DMS153 treated with DMSO at 0.1 percent for 48 hours (cell line): Measurements from ENCODE around the gene SPOCK3.
"Not testable (repeated sequence)": the region's sequence is repeated elsewhere in the genome, so short reads cannot be mapped to it uniquely, and the experiment has no call there.

Source experiments
- DNase-seq: peaks from one replicate; lab custom pipeline; 2025; ENCODE audit not compliant: unreplicated experiment; lab: John Stamatoyannopoulos, UW

Gene SPOCK3

DNA sequence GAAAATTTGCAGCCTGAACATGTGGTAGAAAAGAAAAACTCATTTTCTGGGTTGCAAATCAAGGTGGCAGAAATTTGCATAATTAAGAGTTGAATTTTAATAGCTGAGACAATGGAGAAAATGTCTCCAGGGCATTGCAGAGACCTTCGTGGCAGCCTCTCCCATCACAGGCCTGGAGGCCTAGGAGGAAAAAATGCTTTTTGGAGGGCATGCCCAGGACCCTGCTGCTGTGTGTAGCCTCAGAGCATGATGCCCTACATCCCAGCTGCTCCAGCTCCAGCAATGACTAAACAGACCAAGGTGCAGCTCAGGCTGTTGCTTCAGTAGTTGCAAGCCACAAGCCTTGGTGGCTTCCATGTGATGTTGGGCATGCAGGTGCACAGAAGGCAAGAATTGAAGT is 266.1 kb downstream of the SPOCK3 start:
- DNase-seq, result not testable (repeated sequence)

- no peak for DNase-seq
Observed at GRCh38 chr4:166965562-166965961, 268.7 kb downstream of the SPOCK3 start.

DNA sequence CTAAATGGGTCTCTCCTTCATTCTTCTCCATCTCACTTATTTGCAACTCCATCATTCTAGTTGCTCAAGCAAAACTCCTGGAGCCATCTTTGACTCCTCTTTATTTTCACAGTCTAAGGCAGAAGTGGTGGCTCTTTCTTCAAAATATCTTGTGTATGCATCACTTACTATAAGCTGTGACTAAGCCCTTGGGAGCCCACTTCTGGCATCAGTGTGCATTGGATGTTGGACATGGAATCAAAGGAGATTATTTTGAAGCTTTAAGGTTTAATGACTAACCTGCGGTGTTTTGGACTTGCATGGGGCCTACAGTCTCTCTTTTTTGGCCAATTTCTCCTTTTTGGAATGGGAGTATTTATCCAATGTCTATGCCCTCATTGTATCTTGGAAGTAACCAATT is 276.8 kb downstream of the SPOCK3 start:
- no peak for DNase-seq

DNA sequence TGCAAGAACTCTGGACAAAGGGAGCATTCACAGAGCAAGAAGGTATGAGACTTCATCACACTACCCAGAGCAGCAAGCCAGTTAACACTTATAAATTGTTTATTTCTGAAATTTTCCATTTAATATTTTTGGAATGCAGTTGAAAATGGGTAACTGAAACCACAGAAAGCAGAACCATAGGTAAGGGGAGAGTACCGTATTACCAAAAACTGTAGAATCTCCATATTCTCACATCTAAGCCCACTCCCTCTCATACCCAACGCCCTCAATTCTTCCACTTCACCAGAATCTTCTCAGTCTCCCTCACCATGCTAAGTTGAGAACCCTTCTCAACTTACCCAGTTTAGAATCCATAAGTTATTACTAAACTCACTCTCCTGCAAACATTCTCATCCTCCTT is 277.8 kb downstream of the SPOCK3 start:
- DNase-seq, result no peak

DNA sequence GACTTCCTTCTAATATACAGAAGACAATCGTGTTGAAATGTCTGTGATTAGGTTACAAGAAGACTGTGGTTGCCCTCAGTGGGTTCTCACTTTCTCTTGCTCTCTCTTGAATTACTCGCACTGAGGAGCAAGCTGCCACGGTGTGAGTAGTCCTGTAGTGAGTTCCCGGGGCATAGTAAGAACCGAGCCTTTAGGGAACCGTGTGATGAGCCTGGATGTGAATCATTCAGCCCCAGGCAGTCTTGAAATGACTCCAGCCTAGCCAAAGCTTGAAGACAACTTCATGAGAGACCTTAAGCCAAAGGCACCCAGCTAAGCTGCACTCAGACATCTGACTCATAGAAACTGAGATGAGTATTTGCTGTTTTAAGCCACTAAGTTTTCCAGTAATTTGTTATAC is 292.7 kb downstream of the SPOCK3 start:
- DNase-seq, result no peak

- DNase-seq, result no peak
Observed at GRCh38 chr4:166930464-166930863, 303.8 kb downstream of the SPOCK3 start.

GRCh38 chr4:166924424-166924823 is 309.9 kb downstream of the SPOCK3 start:
- DNase-seq, result no peak

- DNase-seq, result no peak
Observed at GRCh38 chr4:166913926-166914325, 320.4 kb downstream of the SPOCK3 start.

GRCh38 chr4:166903408-166903807 is 330.9 kb downstream of the SPOCK3 start:
- DNase-seq, result no peak

DNA sequence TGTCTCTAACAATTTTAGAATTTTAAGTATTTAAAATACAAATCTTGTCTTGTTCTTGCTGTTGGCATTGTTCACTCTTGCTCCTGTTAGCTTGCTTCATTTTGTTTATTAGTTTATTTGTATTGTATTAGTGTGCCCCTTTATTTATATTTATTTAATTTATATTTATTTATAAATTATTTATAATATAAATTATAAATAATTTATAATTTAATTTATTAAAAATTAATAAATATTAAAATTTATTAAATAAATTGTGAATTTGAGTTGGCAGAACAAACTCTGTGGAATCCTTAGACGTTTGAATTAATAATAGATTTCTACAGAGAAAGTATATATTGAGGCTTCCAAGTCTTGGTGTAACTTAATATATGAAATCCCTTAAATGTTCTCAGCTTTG is 331.4 kb downstream of the SPOCK3 start:
- DNase-seq, result no peak

- no peak for DNase-seq
Observed at GRCh38 chr4:166896254-166896653, 338.0 kb downstream of the SPOCK3 start.

- DNase-seq, result no peak
Observed at GRCh38 chr4:166895771-166896170, 338.5 kb downstream of the SPOCK3 start.

GRCh38 chr4:166887457-166887856 is 346.8 kb downstream of the SPOCK3 start:
- DNase-seq, result no peak

GRCh38 chr4:166886718-166887117 is 347.6 kb downstream of the SPOCK3 start:
- DNase-seq, result no peak

DNA sequence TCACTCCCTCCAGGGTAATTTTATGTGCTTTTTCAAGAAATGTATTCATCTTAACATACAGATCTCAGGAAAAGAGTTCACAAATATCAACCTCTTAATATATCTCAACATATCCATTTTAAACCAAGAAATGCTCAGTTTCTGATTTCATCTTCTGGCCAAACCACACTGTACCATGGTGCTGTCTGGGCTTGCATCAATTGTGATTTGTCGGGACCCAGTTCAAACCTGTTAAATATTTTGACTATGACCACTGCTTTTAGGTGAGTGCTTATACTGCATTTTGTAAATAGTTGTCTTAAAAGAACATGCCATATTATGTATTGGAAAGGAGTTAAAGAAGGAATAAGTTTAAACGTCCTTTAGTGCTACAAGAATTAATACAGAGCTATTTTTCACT is 352.1 kb downstream of the SPOCK3 start:
- no peak for DNase-seq

GRCh38 chr4:166875821-166876220 is 358.5 kb downstream of the SPOCK3 start:
- DNase-seq, result no peak

DNA sequence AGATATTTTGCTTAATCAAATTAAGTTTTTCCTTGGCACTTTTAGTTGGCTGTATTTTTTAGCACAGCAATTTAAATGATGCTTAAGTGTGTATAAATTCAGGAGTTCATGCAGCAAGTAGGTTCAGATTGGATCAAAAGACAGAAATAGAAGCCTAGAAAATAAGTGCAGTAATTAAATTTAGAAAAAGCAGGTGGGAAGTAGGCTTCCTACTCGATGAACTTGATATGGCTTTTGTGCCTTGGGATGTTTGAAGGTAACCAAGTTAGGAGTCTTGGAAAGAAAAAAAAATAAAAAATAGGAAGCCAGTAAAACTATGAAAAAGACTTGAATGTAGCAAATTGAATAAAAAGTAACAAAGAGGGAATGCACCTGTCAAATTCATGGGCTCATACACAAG is 372.3 kb downstream of the SPOCK3 start:
- no peak for DNase-seq

DNA sequence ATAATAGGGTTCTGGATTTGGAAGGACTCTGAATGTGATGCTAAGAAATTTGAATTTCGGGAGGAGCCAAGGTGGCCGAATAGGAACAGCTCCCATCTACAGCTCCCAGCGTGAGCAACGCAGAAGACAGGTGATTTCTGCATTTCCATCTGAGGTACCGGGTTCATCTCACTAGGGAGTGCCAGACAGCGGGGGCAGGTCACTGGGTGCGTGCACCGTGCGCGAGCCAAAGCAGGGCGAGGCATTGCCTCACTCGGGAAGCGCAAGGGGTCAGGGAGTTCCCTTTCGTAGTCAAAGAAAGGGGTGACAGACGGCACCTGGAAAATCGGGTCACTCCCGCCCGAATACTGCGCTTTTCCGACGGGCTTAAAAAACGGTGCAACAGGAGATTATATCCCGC is 383.9 kb downstream of the SPOCK3 start:
- DNase-seq, result not testable (repeated sequence)

DNA sequence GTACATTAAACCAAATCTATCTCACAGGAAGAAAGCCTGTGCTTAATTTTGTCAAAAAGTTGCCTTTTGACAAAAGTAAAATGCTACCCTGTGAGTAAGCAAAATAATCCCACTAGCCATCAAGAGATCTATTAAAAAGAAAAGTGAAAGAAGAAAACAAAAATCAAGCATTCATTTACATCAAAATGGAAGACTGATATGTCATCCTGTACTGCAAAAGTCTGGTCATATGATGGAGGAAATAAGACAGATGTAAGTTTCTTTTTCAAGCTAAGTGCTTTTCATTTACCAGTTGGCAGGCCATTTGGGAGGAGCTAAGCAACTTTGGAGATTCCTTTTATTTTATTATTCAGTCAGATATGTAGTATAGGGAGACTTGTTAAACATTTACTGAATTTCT is 387.4 kb downstream of the SPOCK3 start:
- DNase-seq, result no peak

DNA sequence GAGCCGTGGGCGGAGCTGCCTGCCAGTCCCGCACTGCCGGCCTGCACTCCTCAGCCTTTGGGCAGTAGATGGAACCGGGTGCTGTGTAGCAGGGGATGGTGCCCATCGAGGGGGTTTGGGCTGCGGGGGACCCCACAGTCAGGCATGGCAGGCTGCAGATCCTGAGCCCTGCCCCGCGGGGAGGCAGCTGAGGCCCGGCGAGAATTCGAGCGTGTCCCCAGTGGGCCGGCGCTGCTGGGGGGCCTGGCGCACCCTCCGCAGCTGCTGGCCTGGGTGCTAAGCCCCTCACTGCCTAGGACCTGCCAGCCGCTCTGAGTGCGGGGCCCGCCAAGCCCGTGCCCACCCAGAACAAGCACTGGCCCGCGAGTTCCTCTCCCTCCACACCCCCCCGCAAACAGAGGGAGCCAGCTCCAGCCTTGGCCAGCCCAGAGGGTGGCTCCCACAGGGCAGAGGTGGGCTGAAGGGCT is 391.5 kb downstream of the SPOCK3 start:
- DNase-seq, result no peak

DNA sequence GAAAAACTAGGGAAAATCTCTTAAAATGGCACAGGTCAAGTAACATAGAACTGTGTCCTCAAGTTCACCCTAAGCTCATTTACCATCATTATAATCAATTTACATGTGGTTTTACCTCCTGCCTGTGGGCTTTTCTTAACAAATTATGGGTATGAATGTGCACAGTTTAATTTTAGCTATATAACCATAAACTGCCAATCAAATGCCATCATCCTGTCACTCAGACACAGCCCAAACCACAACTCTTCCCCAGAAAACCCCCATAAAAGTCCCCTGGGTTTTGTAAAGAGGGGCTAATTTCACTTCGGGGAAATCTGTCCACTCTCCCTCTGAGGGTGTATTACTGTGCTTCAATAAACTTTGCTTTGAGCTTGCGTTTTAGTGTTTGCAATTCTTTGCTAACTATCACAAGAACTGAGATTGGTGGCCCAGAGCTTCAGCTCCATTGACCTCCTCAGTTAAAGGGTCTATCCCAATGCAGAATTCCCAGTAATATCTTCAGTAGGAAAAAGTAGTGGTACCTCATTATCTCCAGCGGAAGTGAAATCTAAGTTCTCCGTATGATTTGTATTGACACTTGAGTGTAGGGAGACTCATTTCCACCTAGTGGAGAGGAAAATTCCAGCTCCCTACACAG is 394.6 kb downstream of the SPOCK3 start:
- DNase-seq, result no peak

- DNase-seq, result no peak
Observed at GRCh38 chr4:166838975-166839614, 395.2 kb downstream of the SPOCK3 start.

DNA sequence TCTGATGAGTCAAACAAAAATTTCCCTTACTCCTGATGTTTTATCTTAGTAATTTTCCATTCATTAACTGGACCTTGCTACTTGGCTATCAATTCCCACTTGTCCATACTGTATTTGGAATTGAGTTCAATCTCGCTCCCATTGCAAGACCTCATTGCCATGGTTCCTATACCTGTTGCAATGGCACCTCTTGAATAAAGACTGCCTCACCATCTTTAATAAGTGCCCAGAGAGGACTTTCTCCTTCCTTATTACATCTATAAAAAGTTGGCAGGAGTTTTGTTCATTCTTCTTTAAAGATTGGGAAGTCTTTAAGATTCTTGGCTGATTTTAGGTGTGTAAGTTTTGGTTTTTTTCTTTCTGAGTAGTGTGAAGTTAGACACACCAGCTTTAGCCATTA is 397.4 kb downstream of the SPOCK3 start:
- no peak for DNase-seq
